ENCODE measurements around the gene ILKAP.

DNA sequence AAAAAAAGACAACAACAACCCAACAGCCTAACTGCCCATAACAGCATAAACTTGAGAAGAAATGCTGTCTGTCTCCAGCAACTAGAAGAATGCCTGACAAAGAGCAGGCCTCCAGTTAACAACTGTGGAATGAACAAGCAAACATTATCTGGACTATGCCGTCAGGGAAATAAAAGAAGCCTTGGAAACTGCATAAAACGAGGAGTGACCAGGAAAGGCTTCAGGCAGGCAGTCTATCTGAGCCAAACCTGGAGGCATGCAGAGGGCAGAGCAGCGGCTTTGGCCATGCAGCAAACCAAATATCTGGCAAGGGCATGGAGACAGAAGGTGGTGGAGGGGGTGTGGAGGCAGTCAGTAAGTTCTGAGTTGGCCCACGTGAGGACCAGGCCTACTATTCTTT, 25.2 kb upstream of the ILKAP start:
- TF ChIP-seq POLR2AphosphoS5 (IDR thresholded peaks at IDR 0.05; ENCODE audit: low read depth, low read length) = no peak
- TF ChIP-seq TAF1 (IDR thresholded peaks at IDR 0.05; ENCODE audit: borderline replicate concordance, insufficient read depth, low read length) = no peak
- no peak for TF ChIP-seq SIN3A (IDR thresholded peaks at IDR 0.05; ENCODE audit: borderline replicate concordance, insufficient read depth, low read length)
- TF ChIP-seq, protein P1, sequence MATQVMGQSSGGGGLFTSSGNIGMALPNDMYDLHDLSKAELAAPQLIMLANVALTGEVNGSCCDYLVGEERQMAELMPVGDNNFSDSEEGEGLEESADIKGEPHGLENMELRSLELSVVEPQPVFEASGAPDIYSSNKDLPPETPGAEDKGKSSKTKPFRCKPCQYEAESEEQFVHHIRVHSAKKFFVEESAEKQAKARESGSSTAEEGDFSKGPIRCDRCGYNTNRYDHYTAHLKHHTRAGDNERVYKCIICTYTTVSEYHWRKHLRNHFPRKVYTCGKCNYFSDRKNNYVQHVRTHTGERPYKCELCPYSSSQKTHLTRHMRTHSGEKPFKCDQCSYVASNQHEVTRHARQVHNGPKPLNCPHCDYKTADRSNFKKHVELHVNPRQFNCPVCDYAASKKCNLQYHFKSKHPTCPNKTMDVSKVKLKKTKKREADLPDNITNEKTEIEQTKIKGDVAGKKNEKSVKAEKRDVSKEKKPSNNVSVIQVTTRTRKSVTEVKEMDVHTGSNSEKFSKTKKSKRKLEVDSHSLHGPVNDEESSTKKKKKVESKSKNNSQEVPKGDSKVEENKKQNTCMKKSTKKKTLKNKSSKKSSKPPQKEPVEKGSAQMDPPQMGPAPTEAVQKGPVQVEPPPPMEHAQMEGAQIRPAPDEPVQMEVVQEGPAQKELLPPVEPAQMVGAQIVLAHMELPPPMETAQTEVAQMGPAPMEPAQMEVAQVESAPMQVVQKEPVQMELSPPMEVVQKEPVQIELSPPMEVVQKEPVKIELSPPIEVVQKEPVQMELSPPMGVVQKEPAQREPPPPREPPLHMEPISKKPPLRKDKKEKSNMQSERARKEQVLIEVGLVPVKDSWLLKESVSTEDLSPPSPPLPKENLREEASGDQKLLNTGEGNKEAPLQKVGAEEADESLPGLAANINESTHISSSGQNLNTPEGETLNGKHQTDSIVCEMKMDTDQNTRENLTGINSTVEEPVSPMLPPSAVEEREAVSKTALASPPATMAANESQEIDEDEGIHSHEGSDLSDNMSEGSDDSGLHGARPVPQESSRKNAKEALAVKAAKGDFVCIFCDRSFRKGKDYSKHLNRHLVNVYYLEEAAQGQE (IDR thresholded peaks at IDR 0.05; ENCODE audit: insufficient read depth in 1 of 2, low read depth in 2 of 2, low read length in 2 of 2) = no peak

All from PFSK-1 (cell line).